ENCODE results near the gene SEPTIN8.

The SEPTIN8 gene

DNA sequence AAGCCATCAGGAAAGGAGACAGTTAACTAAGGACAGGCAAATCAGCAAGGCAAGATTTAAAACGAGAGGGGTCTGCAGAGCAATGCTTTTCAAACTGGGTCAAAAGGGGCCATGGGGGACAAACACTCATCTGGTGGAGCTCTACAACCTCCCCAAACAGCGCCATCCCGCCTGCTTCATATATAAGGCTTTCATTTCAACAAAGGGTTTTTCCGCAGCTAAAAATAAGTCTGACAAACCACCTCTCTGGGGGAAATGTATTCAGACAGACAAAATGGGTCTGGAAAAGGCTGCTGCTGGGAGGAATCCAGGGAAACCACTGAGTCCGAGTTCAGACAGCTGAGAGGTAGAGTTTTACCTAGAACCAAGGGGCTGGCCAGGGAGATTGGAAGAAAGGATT lies 8.3 kb upstream of the SEPTIN8 start:
- TF ChIP-seq, protein P1, sequence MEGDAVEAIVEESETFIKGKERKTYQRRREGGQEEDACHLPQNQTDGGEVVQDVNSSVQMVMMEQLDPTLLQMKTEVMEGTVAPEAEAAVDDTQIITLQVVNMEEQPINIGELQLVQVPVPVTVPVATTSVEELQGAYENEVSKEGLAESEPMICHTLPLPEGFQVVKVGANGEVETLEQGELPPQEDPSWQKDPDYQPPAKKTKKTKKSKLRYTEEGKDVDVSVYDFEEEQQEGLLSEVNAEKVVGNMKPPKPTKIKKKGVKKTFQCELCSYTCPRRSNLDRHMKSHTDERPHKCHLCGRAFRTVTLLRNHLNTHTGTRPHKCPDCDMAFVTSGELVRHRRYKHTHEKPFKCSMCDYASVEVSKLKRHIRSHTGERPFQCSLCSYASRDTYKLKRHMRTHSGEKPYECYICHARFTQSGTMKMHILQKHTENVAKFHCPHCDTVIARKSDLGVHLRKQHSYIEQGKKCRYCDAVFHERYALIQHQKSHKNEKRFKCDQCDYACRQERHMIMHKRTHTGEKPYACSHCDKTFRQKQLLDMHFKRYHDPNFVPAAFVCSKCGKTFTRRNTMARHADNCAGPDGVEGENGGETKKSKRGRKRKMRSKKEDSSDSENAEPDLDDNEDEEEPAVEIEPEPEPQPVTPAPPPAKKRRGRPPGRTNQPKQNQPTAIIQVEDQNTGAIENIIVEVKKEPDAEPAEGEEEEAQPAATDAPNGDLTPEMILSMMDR (IDR thresholded peaks at IDR 0.05; ENCODE audit: low read depth, low read length, missing control alignments), result no peak
- no peak overlapping the region for H3K4me3 ChIP-seq (ENCODE audit: low read depth, low read length)
- DNase-seq (ENCODE audit: low read depth), result no peak
- in situ Hi-C loops (cut with HindIII; ENCODE audit: low sequenced_read_pairs), result no loop called here

- TF ChIP-seq, protein P1 (IDR thresholded peaks at IDR 0.05; ENCODE audit: low read depth, low read length, missing control alignments), result no peak
- DNase-seq (ENCODE audit: low read depth), result no peak
- H3K4me3 ChIP-seq (ENCODE audit: low read depth, low read length), result no peak overlapping the region
- in situ Hi-C loops (cut with HindIII; ENCODE audit: low sequenced_read_pairs), result no loop called here
Observed at GRCh38 chr5:132782101-132782500, 5.1 kb upstream of the SEPTIN8 start.

- in situ Hi-C loops (cut with HindIII; ENCODE audit: low sequenced_read_pairs), result no loop called here
- H3K4me3 ChIP-seq (ENCODE audit: low read depth, low read length), result no peak overlapping the region
- DNase-seq (ENCODE audit: low read depth), result no peak
- TF ChIP-seq, protein P1 (IDR thresholded peaks at IDR 0.05; ENCODE audit: low read depth, low read length, missing control alignments), result no peak
Observed at GRCh38 chr5:132781029-132781428, 4.0 kb upstream of the SEPTIN8 start.

- in situ Hi-C loops (cut with HindIII; ENCODE audit: low sequenced_read_pairs), result no loop called here
- no peak overlapping the region for H3K4me3 ChIP-seq (ENCODE audit: low read depth, low read length)
- DNase-seq (ENCODE audit: low read depth), result no peak
- TF ChIP-seq, protein P1 (IDR thresholded peaks at IDR 0.05; ENCODE audit: low read depth, low read length, missing control alignments), result no peak
Observed at GRCh38 chr5:132780577-132780976, 3.5 kb upstream of the SEPTIN8 start.

DNA sequence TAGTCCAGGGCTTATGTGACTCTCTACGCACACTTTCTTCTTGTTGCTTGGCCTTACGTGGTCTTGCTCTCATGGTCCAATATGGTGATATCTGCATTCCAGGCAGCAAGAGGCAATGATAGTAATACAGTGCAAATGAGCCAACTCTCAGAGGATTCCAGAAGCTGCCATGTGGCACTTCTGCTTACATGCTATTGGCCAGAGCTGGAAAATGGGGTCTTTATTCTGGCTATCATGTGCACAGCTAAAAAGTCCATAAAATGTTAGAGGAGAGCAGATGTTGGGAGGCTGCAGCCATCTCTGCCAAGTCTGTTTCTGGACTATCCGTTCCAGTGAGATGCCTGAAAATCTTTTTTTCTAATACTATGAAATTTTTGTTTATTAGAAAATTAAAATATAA lies 2.9 kb upstream of the SEPTIN8 start:
- DNase-seq (ENCODE audit: low read depth), result no peak
- in situ Hi-C loops (cut with HindIII; ENCODE audit: low sequenced_read_pairs), result no loop called here
- TF ChIP-seq, protein P1 (IDR thresholded peaks at IDR 0.05; ENCODE audit: low read depth, low read length, missing control alignments), result no peak
- no peak overlapping the region for H3K4me3 ChIP-seq (ENCODE audit: low read depth, low read length)

DNA sequence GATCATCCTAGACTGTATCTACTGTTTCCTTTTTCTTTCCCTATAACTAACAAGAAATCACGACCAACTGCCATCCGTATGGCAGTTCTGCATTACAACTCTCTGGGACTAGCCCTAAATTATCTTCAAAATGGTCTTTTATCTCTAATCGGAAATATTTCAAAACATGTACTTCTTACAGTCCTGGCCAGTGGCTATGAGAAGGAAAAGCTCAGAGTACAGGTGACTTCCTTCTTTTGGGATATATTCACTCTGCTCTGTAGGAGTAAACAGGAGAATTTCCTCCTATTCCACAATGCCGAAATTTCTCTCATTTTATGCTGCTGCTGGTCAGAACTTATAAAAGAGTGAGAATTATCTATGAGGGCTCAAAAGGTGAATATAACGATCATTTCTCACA lies 1.8 kb upstream of the SEPTIN8 start:
- in situ Hi-C loops (cut with HindIII; ENCODE audit: low sequenced_read_pairs), result no loop called here
- DNase-seq (ENCODE audit: low read depth), result no peak
- no peak overlapping the region for H3K4me3 ChIP-seq (ENCODE audit: low read depth, low read length)
- TF ChIP-seq, protein P1 (IDR thresholded peaks at IDR 0.05; ENCODE audit: low read depth, low read length, missing control alignments), result no peak

DNA sequence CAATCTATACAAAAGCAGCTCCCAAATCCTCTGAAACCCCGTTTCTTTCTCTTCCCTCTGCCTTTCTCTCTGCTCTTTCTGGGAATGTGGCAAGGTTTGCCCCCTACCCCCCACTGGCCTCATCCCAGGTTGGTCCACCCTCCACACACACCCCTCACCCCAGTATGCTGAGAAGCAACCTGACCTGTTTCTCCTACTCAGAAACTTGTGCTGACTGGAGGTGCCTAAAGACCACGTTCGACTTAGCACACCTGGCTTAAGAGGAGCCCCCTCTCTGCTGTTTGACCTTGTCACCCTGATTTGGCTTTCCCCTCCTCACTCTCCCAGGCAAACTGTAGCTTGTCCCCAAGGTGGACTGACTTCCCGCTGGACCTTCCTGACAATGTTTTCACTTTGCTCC lies 1.1 kb upstream of the SEPTIN8 start:
- in situ Hi-C loops (cut with HindIII; ENCODE audit: low sequenced_read_pairs), result no loop called here
- H3K4me3 ChIP-seq (ENCODE audit: low read depth, low read length), result peak overlapping the region; percentile 69

More for the DNA sequence above, 1.1 kb upstream of the SEPTIN8 start:
- DNase-seq (ENCODE audit: low read depth), result no peak
- TF ChIP-seq, protein P1 (IDR thresholded peaks at IDR 0.05; ENCODE audit: low read depth, low read length, missing control alignments), result no peak

Data from astrocyte of the cerebellum (primary cell).